Prostate gland (tissue), 2 donors: ENCODE results near the gene PEAR1. TPM values are rescaled to one million over a fixed set of nuclear protein-coding genes. Genes with fewer than 3 reads are reported as not detected.

Source experiments
- DNase-seq: peaks from one replicate; pipeline ENCODE4 v3.0.0-alpha.2; 2019; ENCODE audit warnings: low spot score
- H3K27ac ChIP-seq, 2 donors: fragments of 200-600 bp; sonication (generic); 2 replicates each; pipeline ENCODE4 v1.5.1; 2017 to 2019
- H3K27me3 ChIP-seq: fragments of 200-600 bp; sonication (generic); replicated peaks from 2 replicates; pipeline ENCODE4 v1.5.1; 2019; ENCODE audit not compliant: insufficient read depth
- H3K36me3 ChIP-seq, 2 donors: fragments of 200-600 bp; sonication (generic); 1 replicate in 1 of 2; 2 replicates in 1 of 2; pipeline versions ENCODE4 v1.5.1 to v1.8.1; 2017 to 2019
- H3K4me1 ChIP-seq: fragments of 200-600 bp; sonication (generic); replicated peaks from 2 replicates; pipeline ENCODE4 v1.5.1; 2019
- H3K4me3 ChIP-seq, 2 donors: fragments of 200-600 bp; sonication (generic); 2 replicates each; pipeline ENCODE4 v1.5.1; 2017 to 2019
- H3K9me3 ChIP-seq: fragments of 200-600 bp; sonication (generic); 2 replicates; pipeline ENCODE4 v1.5.1; 2017
- POLR2A ChIP-seq: fragments of 450-650 bp; IDR thresholded peaks from one replicate; pipeline ENCODE4 v1.6.1; 2016; ENCODE audit warnings: antibody characterized with exemption, mild to moderate bottlenecking
- POLR2AphosphoS5 ChIP-seq: sonication (generic); formaldehyde crosslinking; IDR thresholded peaks from one replicate; pipeline ENCODE4 v1.6.1; 2017; ENCODE audit warnings: antibody characterized with exemption
- WGBS: methylation state at CpG from one replicate; pipeline ENCODE4 v1.1.5; 2018; 5-methylcytosine and 5-hydroxymethylcytosine counted together
- intact Hi-C: fragments of 100-400 bp; cut with DNase I; formaldehyde crosslinking; loops from one replicate; pipeline ENCODE4 v1.14.2; 2022
- total RNA-seq, 2 donors: library from RNA; depleted of rRNA; stranded (reverse); fragments of >200 nt; gene quantifications; one replicate each; pipeline ENCODE4 v1.1.0, GENCODE V29; 2016
- TF ChIP-seq, protein P1 (sequence below), 4 experiments: fragments of 200-600 bp in 2 of 4; fragments of 450-650 bp in 2 of 4; sonication (generic) in 2 of 4; IDR thresholded peaks; 1 replicate in 3 of 4; 2 replicates in 1 of 4; pipeline ENCODE4 v1.5.1; 2016 to 2019; ENCODE audit warnings: antibody characterized with exemption in 4 of 4, mild to moderate bottlenecking in 2 of 4, moderate library complexity in 2 of 4

PEAR1 gene
- total RNA-seq, 2 donors from 2014 or later, result 3.6 to 20.0 TPM

DNA sequence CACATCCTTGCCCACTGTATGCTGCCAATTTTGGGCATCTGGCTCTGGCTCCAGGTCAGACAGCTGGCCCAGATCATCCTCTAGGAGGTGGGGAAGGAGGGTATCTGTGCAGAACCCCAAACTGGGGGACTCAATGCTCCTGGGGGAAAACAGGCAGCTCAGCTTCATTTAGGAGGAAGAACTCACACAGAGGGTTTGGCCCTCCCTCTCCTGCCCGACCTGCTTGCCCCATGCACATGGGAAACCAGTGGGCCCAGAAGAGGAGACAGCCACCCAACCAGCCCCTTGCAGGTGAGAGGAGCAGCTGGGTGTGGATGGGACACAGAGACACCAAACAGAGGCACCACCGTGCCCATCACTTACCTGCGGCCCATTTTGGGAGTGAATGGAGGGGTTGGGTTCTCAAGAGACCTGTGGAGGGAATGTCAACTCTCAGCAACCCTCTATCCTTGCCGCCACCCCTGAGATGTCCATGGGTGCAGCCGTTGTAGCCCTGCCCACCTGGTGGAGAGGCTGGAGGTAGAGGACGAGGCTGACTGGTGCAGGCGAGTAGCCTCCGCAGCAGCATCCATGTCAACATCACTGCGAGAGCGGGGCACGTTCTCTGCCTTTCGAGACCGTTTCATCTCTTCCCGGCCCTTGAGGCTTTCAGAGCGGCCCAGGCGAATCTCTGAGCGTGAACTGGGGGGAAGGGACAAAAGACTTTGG, 54.5 kb downstream of the PEAR1 start:
- Histone ChIP-seq H3K36me3 (peaks cover 4 to 8% of the 10 kb centered on the region in 2 donors), H3K9me3 (no peaks in the 10 kb centered on the region), H3K27ac (no peak overlapping the region), H3K27me3 (no peaks in the 10 kb centered on the region), H3K4me1 (no peaks in the 10 kb centered on the region), H3K4me3 (no peak overlapping the region)
- TF ChIP-seq POLR2AphosphoS5, result no peak
- TF ChIP-seq, protein P1, sequence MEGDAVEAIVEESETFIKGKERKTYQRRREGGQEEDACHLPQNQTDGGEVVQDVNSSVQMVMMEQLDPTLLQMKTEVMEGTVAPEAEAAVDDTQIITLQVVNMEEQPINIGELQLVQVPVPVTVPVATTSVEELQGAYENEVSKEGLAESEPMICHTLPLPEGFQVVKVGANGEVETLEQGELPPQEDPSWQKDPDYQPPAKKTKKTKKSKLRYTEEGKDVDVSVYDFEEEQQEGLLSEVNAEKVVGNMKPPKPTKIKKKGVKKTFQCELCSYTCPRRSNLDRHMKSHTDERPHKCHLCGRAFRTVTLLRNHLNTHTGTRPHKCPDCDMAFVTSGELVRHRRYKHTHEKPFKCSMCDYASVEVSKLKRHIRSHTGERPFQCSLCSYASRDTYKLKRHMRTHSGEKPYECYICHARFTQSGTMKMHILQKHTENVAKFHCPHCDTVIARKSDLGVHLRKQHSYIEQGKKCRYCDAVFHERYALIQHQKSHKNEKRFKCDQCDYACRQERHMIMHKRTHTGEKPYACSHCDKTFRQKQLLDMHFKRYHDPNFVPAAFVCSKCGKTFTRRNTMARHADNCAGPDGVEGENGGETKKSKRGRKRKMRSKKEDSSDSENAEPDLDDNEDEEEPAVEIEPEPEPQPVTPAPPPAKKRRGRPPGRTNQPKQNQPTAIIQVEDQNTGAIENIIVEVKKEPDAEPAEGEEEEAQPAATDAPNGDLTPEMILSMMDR (IDR thresholded peaks at IDR 0.05), result no peak
- no peak for TF ChIP-seq POLR2A
- DNase-seq, result no peak
- 95% methylated on average over 16 of the region's 17 CpGs for WGBS
- intact Hi-C loops, result no loop called here

DNA sequence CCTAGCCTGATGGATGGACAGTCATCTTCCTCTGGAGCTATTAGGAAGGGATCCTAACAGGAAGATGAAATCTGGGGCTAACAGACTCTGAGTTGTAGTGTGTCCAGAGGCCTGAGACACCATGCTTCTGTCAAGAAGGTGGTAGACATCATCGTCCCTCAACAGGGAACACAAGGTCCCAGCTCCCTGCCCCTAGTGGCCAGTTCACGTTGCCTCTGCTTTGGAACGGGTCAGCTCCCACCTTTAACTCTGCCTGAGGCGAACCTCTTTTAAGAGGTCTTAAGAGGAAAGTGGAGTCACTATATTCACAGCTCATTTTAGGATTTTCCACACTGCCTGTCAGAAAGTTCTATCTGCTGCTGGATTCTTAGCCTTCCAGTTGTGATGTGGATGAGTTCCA, 55.2 kb downstream of the PEAR1 start:
- intact Hi-C loops, result no loop called here
- Histone ChIP-seq H3K4me1 (no peaks in the 10 kb centered on the region), H3K27me3 (no peaks in the 10 kb centered on the region), H3K36me3 (peaks cover 4 to 8% of the 10 kb centered on the region in 2 donors), H3K9me3 (no peaks in the 10 kb centered on the region), H3K27ac (no peak overlapping the region), H3K4me3 (no peak overlapping the region)
- 55% methylated on average over 4 of the region's 4 CpGs for WGBS
- DNase-seq, result no peak
- no peak for TF ChIP-seq POLR2AphosphoS5
- no peak for TF ChIP-seq POLR2A
- TF ChIP-seq, protein P1 (IDR thresholded peaks at IDR 0.05), result no peak

DNA sequence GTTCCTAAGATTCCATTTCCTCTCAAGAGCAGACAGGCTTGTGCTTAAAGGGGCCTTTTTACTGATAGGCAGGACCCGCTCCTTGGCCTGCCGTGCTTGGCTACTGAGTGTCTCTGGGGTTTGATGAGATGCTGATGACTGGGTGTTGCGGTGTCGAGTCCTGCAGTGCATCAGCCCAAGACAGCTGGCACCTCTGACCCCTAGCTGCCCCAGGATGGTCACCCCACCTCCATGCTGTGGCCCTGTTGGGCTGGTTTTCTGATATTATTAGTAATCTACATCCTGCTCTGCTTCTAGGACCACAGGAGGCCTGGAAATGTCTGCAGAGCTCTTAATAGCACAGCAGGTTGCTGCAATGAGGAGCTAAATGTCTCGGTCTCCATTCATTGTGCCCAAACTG, 55.6 kb downstream of the PEAR1 start:
- DNase-seq, result no peak
- H3K36me3 ChIP-seq, result peaks cover 4 to 8% of the 10 kb centered on the region in 2 donors
- 96% methylated on average over 5 of the region's 5 CpGs for WGBS

DNA sequence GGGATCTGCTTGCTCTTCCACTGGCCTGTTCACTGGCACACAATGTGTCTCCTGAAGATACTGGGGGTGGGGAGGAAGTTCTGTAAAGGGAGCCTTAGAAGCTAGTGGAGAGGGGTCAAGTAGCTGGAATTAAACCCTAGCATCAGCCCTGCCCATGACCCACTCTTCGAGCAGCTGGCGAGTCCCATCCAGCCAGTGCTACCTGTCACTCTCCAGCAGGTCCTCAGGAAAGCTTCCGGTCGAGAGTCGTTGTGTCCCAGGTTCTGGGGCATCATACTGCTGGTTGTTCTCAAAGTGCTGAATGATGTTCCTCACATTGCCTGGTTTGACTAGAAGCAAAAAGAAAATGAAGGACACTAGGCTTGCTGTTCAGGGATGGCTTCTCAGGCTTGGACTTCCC, 57.9 kb downstream of the PEAR1 start:
- TF ChIP-seq POLR2A, result no peak
- no peak for TF ChIP-seq POLR2AphosphoS5
- TF ChIP-seq, protein P1 (IDR thresholded peaks at IDR 0.05), result no peak
- Histone ChIP-seq H3K27ac (no peak overlapping the region), H3K4me1 (no peaks in the 10 kb centered on the region), H3K4me3 (no peak overlapping the region), H3K36me3 (peaks cover 5 to 8% of the 10 kb centered on the region in 2 donors), H3K9me3 (no peaks in the 10 kb centered on the region), H3K27me3 (no peaks in the 10 kb centered on the region)
- 95% methylated on average over 5 of the region's 5 CpGs for WGBS
- DNase-seq, result no peak
- intact Hi-C loops, result no loop called here

More for the DNA sequence above, 55.6 kb downstream of the PEAR1 start:
- intact Hi-C loops, result no loop called here
- no peak overlapping the region for H3K27ac ChIP-seq
- H3K4me1 ChIP-seq, result no peaks in the 10 kb centered on the region
- H3K27me3 ChIP-seq, result no peaks in the 10 kb centered on the region
- no peak overlapping the region for H3K4me3 ChIP-seq
- TF ChIP-seq POLR2AphosphoS5, result no peak
- no peak for TF ChIP-seq POLR2A
- TF ChIP-seq, protein P1 (IDR thresholded peaks at IDR 0.05), result no peak
- H3K9me3 ChIP-seq, result no peaks in the 10 kb centered on the region

DNA sequence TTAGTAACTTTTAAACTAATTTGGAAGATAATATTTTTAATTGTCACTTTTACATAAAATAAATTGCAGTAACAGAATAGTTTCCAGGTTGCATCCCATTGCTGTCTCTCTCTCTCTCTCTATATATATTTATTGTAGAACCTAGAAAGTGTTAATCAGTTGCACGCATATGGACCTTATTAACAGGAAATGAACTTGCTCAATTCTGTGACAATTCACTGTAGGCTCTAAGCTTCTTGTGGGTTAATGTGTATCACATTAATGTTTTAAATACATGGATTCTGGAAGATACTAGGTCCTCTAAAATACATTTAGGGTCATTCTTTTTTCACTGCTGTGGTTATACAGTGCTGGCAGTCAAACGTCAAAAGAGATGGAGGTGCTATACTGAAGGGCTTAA, 60.1 kb downstream of the PEAR1 start:
- intact Hi-C loops, result no loop called here
- peaks cover 7 to 11% of the 10 kb centered on the region in 2 donors for H3K36me3 ChIP-seq
- no peak for DNase-seq

More for the DNA sequence above, 60.1 kb downstream of the PEAR1 start:
- 88% methylated on average over 2 of the region's 2 CpGs for WGBS
- H3K27ac ChIP-seq, result no peak overlapping the region
- H3K27me3 ChIP-seq, result no peaks in the 10 kb centered on the region
- H3K9me3 ChIP-seq, result no peaks in the 10 kb centered on the region
- H3K4me1 ChIP-seq, result no peaks in the 10 kb centered on the region
- H3K4me3 ChIP-seq, result no peak overlapping the region
- no peak for TF ChIP-seq POLR2A
- TF ChIP-seq POLR2AphosphoS5, result no peak
- TF ChIP-seq, protein P1 (IDR thresholded peaks at IDR 0.05), result no peak
